ENCODE data around the gene PHYKPL. TPM values are rescaled to one million over a fixed set of nuclear protein-coding genes. Genes with fewer than 3 reads are reported as not detected.
A peak's percentile ranks its signal among the peaks of the same experiment; 100 is the strongest.

The PHYKPL gene
- total and polyA plus RNA-seq, 2 of the 13 experiments (the other 11 are each of a cell fraction or from before 2014, with no cell fraction given): 18.0 to 78.6 TPM

- Histone ChIP-seq H3K9ac (ENCODE audit: insufficient read depth, low read depth, low read length) (no peak overlapping the region), H3K9me3 (ENCODE audit: low read length) (no peaks in the 10 kb centered on the region), H3K4me2 (ENCODE audit: low read depth, low read length) (no peak overlapping the region), H3K27me3 (ENCODE audit: control insufficient read depth in 1 of 2, insufficient read depth in 2 of 2, low read length in 2 of 2) (no peaks in the 10 kb centered on the region), H3K4me1 (ENCODE audit: insufficient read depth, low read length) (peaks cover 76% of the 10 kb centered on the region), H2AFZ (ENCODE audit: low read length) (no peak overlapping the region), H3K79me2 (ENCODE audit: insufficient read depth, low read length) (peaks cover 20% of the 10 kb centered on the region), H3K4me3 (replicated peaks in 1 of 3; ENCODE audit: insufficient read depth in 1 of 3, low read depth in 2 of 3, low read length in 3 of 3) (no peak overlapping the region), H3K36me3 (replicated peaks in 1 of 2; ENCODE audit: control insufficient read depth in 1 of 2, insufficient read depth in 2 of 2, low read length in 2 of 2) (peaks cover 5 to 9% of the 10 kb centered on the region in 2 experiments; a peak in 3 of 5 replicates), H4K20me1 (ENCODE audit: insufficient read depth, low read length) (no peaks in the 10 kb centered on the region), H3K27ac (ENCODE audit: extremely low read length, insufficient read depth, low read length) (no peak overlapping the region)
- intact Hi-C loops (cut with micrococcal nuclease; ENCODE audit: unreplicated experiment) (no loop called here), in situ Hi-C loops (cut with HindIII; ENCODE audit: extremely low pct_ligation_motif_present, low pct_unique_long_range_greater_than_20kb) (no loop called here)
- no peak for TF ChIP-seq SPEN (CRISPR knock-in tag; IDR thresholded peaks at IDR 0.05; ENCODE audit: low read depth)
- 0 out of 2 replicates have a peak, but pooled peaks have one; percentile 35 for TF ChIP-seq BCL3 (CRISPR knock-in tag; IDR thresholded peaks at IDR 0.05)
- no peak for TF ChIP-seq TBP (CRISPR knock-in tag; IDR thresholded peaks at IDR 0.05)
- DNase-seq (ENCODE audit: low spot score) (no peak), ATAC-seq (no peak), FAIRE-seq (no peak)
- ChIA-PET POLR2A (interaction anchor here (1.1 to 1.7 kb wide), 2 partner anchors 30 to 395 kb away, joined by 3 to 4 read pairs; partner anchors contain the start of gene HNRNPAB), CTCF (ENCODE audit: low intra/inter-chr PET ratio, low total read pairs) (no interaction called here)
- BruUV-seq (replicated peaks): no TSS peak
- 60% methylated on average over 4 of the region's 7 CpGs for WGBS (ENCODE audit: low lambda C conversion rate)
These were observed 1.6 kb upstream of the PHYKPL start for GRCh38 chr5:178234121-178234749.

GRCh38 chr5:178232920-178233429, 373 bp upstream of the PHYKPL start:
- TSS peak; percentile 58 for BruUV-seq (replicated peaks)
- no peak for FAIRE-seq
- Histone ChIP-seq H3K9me3 (ENCODE audit: low read length) (no peaks in the 10 kb centered on the region), H3K27ac (ENCODE audit: extremely low read length, insufficient read depth, low read length) (peak overlapping the region; percentile 67), H2AFZ (ENCODE audit: low read length) (no peak overlapping the region), H4K20me1 (ENCODE audit: insufficient read depth, low read length) (no peaks in the 10 kb centered on the region), H3K4me3 (replicated peaks in 1 of 3; ENCODE audit: insufficient read depth in 1 of 3, low read depth in 2 of 3, low read length in 3 of 3) (peak overlapping the region; percentile 69 to 93 (median 87)), H3K79me2 (ENCODE audit: insufficient read depth, low read length) (peaks cover 20% of the 10 kb centered on the region), H3K9ac (ENCODE audit: insufficient read depth, low read depth, low read length) (peak overlapping the region; percentile 83), H3K27me3 (ENCODE audit: control insufficient read depth in 1 of 2, insufficient read depth in 2 of 2, low read length in 2 of 2) (no peaks in the 10 kb centered on the region), H3K36me3 (replicated peaks in 1 of 2; ENCODE audit: control insufficient read depth in 1 of 2, insufficient read depth in 2 of 2, low read length in 2 of 2) (peaks cover 9 to 17% of the 10 kb centered on the region in 2 experiments; a peak in 4 of 5 replicates), H3K4me2 (ENCODE audit: low read depth, low read length) (peak overlapping the region; percentile 80), H3K4me1 (ENCODE audit: insufficient read depth, low read length) (peaks cover 67% of the 10 kb centered on the region)
- POLR2A ChIA-PET: interaction anchor here (0.7 to 3.1 kb wide), 7 partner anchors 12 to 1318 kb away, joined by 3 to 12 read pairs (median 4); partner anchors contain the start of genes HNRNPAB and RUFY1
- no peak for DNase-seq (ENCODE audit: low spot score)
- no peak; the same call in 2 of the 3 replicates for ATAC-seq
- in situ Hi-C loops (cut with HindIII; ENCODE audit: extremely low pct_ligation_motif_present, low pct_unique_long_range_greater_than_20kb) (no loop called here), intact Hi-C loops (cut with micrococcal nuclease; ENCODE audit: unreplicated experiment) (no loop called here)
- CTCF ChIA-PET (ENCODE audit: low intra/inter-chr PET ratio, low total read pairs): no interaction called here
- WGBS (ENCODE audit: low lambda C conversion rate): 69% methylated on average over 9 of the region's 11 CpGs
- TF ChIP-seq ZNF724P (CRISPR knock-in tag; IDR thresholded peaks at IDR 0.05; ENCODE audit: borderline replicate concordance) (no peak), ZNF646 (CRISPR knock-in tag; IDR thresholded peaks at IDR 0.05) (no peak), CC2D1A (CRISPR knock-in tag; IDR thresholded peaks at IDR 0.05) (no peak), ZNF317 (CRISPR knock-in tag; IDR thresholded peaks at IDR 0.05) (0 out of 2 replicates have a peak, but pooled peaks have one; percentile 23), MXD3 (CRISPR knock-in tag; IDR thresholded peaks at IDR 0.05) (no peak)
